Urinary bladder (tissue), 4 donors: Measurements from ENCODE around the gene FHIT. TPM values are rescaled to one million over a fixed set of nuclear protein-coding genes. Genes with fewer than 3 reads are reported as not detected.

Experiments
- DNase-seq: peaks from one replicate; pipeline ENCODE4 v3.0.0-alpha.2; 2015; ENCODE audit errors: extremely low spot score
- H3K27ac ChIP-seq: one replicate; pipeline ENCODE4 v1.5.1; 2013; ENCODE audit warnings: low read depth, mild to moderate bottlenecking, moderate library complexity
- H3K36me3 ChIP-seq: one replicate; pipeline ENCODE4 v1.6.1; 2013; ENCODE audit warnings: mild to moderate bottlenecking, moderate library complexity; ENCODE audit not compliant: insufficient read depth
- H3K4me1 ChIP-seq: one replicate; pipeline ENCODE4 v1.6.1; 2013; ENCODE audit warnings: mild to moderate bottlenecking, moderate library complexity; ENCODE audit not compliant: insufficient read depth
- H3K4me3 ChIP-seq: one replicate; pipeline ENCODE4 v1.5.1; 2013; ENCODE audit warnings: low read depth, low read length
- WGBS: extraction: QIAGEN DNeasy Blood & Tissue Kit; methylation state at CpG from one replicate; pipeline ENCODE4 v1.1.7; 2013; 5-methylcytosine and 5-hydroxymethylcytosine counted together
- polyA plus RNA-seq: library from polyadenylated mRNA; stranded (reverse); fragments of 200-250 nt; gene quantifications from one replicate; pipeline ENCODE4 v1.2.3, GENCODE V29; 2013
- total RNA-seq: library from RNA; depleted of rRNA; stranded (reverse); fragments of >200 nt; gene quantifications from one replicate; pipeline ENCODE4 v1.2.3, GENCODE V29; 2014
- donor health status: healthy with polysubstance abuse.
- donor health status: healthy.

The FHIT gene
- total and polyA plus RNA-seq, 2 donors: 4.5 to 7.4 TPM

- no peak overlapping the region for H3K27ac ChIP-seq
- H3K4me1 ChIP-seq: no peaks in the 10 kb centered on the region
- 90% methylated on average over 2 of the region's 2 CpGs for WGBS
- DNase-seq: no peak
- no peak overlapping the region for H3K4me3 ChIP-seq
- no peaks in the 10 kb centered on the region for H3K36me3 ChIP-seq
Observed at GRCh38 chr3:60855250-60855649, 396.0 kb downstream of the FHIT start.

- no peak for DNase-seq
- 82% methylated on average over 1 of the region's 1 CpG for WGBS
- Histone ChIP-seq H3K4me1 (no peaks in the 10 kb centered on the region), H3K4me3 (no peak overlapping the region), H3K36me3 (no peaks in the 10 kb centered on the region), H3K27ac (no peak overlapping the region)
Observed at GRCh38 chr3:60854791-60855190, 396.5 kb downstream of the FHIT start.

- no peak for DNase-seq
- Histone ChIP-seq H3K36me3 (no peaks in the 10 kb centered on the region), H3K4me1 (no peaks in the 10 kb centered on the region), H3K27ac (no peak overlapping the region), H3K4me3 (no peak overlapping the region)
- 63% methylated on average over 2 of the region's 2 CpGs for WGBS
Observed at GRCh38 chr3:60847791-60848190, 403.5 kb downstream of the FHIT start.

GRCh38 chr3:60844256-60844655 is 407.0 kb downstream of the FHIT start:
- Histone ChIP-seq H3K36me3 (no peaks in the 10 kb centered on the region), H3K27ac (no peak overlapping the region), H3K4me1 (no peaks in the 10 kb centered on the region), H3K4me3 (no peak overlapping the region)
- 91% methylated on average over 1 of the region's 1 CpG for WGBS
- no peak for DNase-seq

- WGBS: 67% methylated on average over 2 of the region's 2 CpGs
- H3K27ac ChIP-seq: no peak overlapping the region
Observed at GRCh38 chr3:60841355-60841754, 409.9 kb downstream of the FHIT start.

GRCh38 chr3:60839246-60839645 is 412.0 kb downstream of the FHIT start:
- Histone ChIP-seq H3K36me3 (no peaks in the 10 kb centered on the region), H3K4me1 (no peaks in the 10 kb centered on the region), H3K27ac (no peak overlapping the region), H3K4me3 (no peak overlapping the region)
- no peak for DNase-seq
- WGBS: 66% methylated on average over 4 of the region's 4 CpGs

More at GRCh38 chr3:60841355-60841754, 409.9 kb downstream of the FHIT start:
- Histone ChIP-seq H3K4me3 (no peak overlapping the region), H3K4me1 (no peaks in the 10 kb centered on the region), H3K36me3 (no peaks in the 10 kb centered on the region)
- DNase-seq: no peak

GRCh38 chr3:60835796-60836195 is 415.5 kb downstream of the FHIT start:
- H3K36me3 ChIP-seq: no peaks in the 10 kb centered on the region
- DNase-seq: no peak
- no peak overlapping the region for H3K27ac ChIP-seq
- H3K4me3 ChIP-seq: no peak overlapping the region
- no peaks in the 10 kb centered on the region for H3K4me1 ChIP-seq
- 97% methylated on average over 5 of the region's 5 CpGs for WGBS

GRCh38 chr3:60829058-60829457 is 422.2 kb downstream of the FHIT start:
- whole genome bisulfite sequencing: 97% methylated on average over 1 of the region's 1 CpG
- no peaks in the 10 kb centered on the region for H3K4me1 ChIP-seq

GRCh38 chr3:60827666-60828065 is 423.6 kb downstream of the FHIT start:
- DNase-seq: no peak
- H3K36me3 ChIP-seq: no peaks in the 10 kb centered on the region
- 81% methylated on average over 1 of the region's 1 CpG for WGBS

More at GRCh38 chr3:60829058-60829457, 422.2 kb downstream of the FHIT start:
- no peaks in the 10 kb centered on the region for H3K36me3 ChIP-seq
- no peak overlapping the region for H3K27ac ChIP-seq
- H3K4me3 ChIP-seq: no peak overlapping the region
- no peak for DNase-seq

GRCh38 chr3:60826511-60826910 is 424.7 kb downstream of the FHIT start:
- Histone ChIP-seq H3K36me3 (no peaks in the 10 kb centered on the region), H3K27ac (no peak overlapping the region), H3K4me1 (no peaks in the 10 kb centered on the region), H3K4me3 (no peak overlapping the region)
- WGBS: 93% methylated on average over 6 of the region's 6 CpGs
- DNase-seq: no peak

More at GRCh38 chr3:60827666-60828065, 423.6 kb downstream of the FHIT start:
- no peaks in the 10 kb centered on the region for H3K4me1 ChIP-seq
- H3K27ac ChIP-seq: no peak overlapping the region
- no peak overlapping the region for H3K4me3 ChIP-seq

- no peak for DNase-seq
- WGBS: 79% methylated on average over 2 of the region's 2 CpGs
- Histone ChIP-seq H3K27ac (no peak overlapping the region), H3K4me3 (no peak overlapping the region), H3K4me1 (no peaks in the 10 kb centered on the region), H3K36me3 (no peaks in the 10 kb centered on the region)
Observed at GRCh38 chr3:60812502-60812901, 438.8 kb downstream of the FHIT start.

GRCh38 chr3:60810881-60811280 is 440.4 kb downstream of the FHIT start:
- WGBS: 65% methylated on average over 4 of the region's 4 CpGs
- Histone ChIP-seq H3K36me3 (no peaks in the 10 kb centered on the region), H3K4me3 (no peak overlapping the region), H3K27ac (no peak overlapping the region), H3K4me1 (no peaks in the 10 kb centered on the region)
- DNase-seq: no peak

GRCh38 chr3:60809857-60810610 is 441.2 kb downstream of the FHIT start:
- Histone ChIP-seq H3K36me3 (no peaks in the 10 kb centered on the region), H3K4me3 (no peak overlapping the region), H3K27ac (no peak overlapping the region), H3K4me1 (no peaks in the 10 kb centered on the region)
- no peak for DNase-seq
- 75% methylated on average over 4 of the region's 4 CpGs for WGBS

GRCh38 chr3:60803216-60804173 is 447.8 kb downstream of the FHIT start:
- Histone ChIP-seq H3K36me3 (no peaks in the 10 kb centered on the region), H3K27ac (no peak overlapping the region), H3K4me1 (no peaks in the 10 kb centered on the region), H3K4me3 (no peak overlapping the region)
- 90% methylated on average over 19 of the region's 19 CpGs for WGBS
- DNase-seq: no peak
